ENCODE measurements around the gene RNF220.

RNF220 gene

GRCh38 chr1:44620072-44620471 lies 215.0 kb downstream of the RNF220 start:
- Mint-ChIP-seq H3K9me3 (no peaks in the 10 kb centered on the region), H3K27me3 (no peaks in the 10 kb centered on the region), H3K27ac (no peak overlapping the region), H3K4me3 (no peak overlapping the region), H3K4me1 (no peaks in the 10 kb centered on the region)
- no peak for DNase-seq
- no peak for ATAC-seq

DNA sequence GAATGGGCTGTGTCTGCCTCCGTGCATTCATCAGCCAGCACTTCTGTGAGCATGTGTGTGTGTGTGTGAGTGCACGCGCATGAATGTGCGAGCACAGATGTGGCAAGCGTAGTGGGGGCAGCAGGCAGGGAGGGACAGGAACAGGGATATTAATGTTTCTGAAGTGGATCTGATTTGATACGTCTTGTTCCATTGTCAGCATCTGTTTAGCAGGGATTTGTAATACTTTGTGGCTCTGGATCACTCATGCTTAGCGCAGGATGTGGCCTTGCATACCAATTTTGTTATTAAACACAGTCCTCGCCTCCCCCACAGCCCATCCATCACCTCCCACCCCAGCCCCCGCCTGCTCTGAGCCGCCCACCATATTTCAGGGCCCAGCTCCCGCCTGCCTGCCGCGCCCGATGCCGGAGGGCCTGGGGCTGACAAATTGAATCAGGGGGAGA lies 216.8 kb downstream of the RNF220 start:
- no peak for DNase-seq
- H3K9me3 Mint-ChIP-seq: no peaks in the 10 kb centered on the region
- no peak for ATAC-seq
- H3K27ac Mint-ChIP-seq: no peak overlapping the region
- H3K4me3 Mint-ChIP-seq: no peak overlapping the region
- H3K4me1 Mint-ChIP-seq: no peaks in the 10 kb centered on the region
- no peaks in the 10 kb centered on the region for H3K27me3 Mint-ChIP-seq

DNA sequence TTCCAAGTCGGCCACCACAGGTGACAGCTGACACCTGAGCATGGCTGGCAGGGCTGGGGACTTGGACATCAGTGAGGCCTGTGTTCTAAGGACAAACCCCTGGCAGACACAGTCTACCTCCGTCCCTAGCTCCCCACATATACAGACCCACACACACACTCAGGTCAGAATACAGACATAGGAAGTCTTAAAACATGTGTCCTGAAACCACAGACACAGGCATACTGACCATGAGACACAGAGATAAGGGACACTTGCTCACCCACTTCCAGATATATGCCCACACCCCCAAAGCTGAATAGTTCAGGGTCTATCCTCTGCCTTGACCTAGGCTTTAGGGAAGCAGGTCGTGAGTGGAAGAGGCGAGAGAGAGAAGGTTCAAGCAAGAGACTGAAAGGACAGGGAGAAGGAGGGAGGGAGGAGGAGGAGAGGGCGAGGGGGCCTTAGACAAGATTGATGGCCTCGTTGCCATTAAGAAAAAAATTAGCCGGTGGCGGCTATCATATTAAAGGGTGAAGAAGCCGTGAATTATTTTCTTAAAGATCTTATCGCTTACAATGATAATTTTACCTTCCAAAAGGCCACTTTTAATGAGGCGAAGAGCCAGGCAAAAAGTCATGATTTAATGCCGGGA lies 219.3 kb downstream of the RNF220 start:
- H3K27ac Mint-ChIP-seq: no peak overlapping the region
- no peaks in the 10 kb centered on the region for H3K4me1 Mint-ChIP-seq
- no peak for DNase-seq
- ATAC-seq: no peak
- no peaks in the 10 kb centered on the region for H3K27me3 Mint-ChIP-seq
- H3K9me3 Mint-ChIP-seq: no peaks in the 10 kb centered on the region
- no peak overlapping the region for H3K4me3 Mint-ChIP-seq

- peaks cover under 1% of the 10 kb centered on the region for H3K4me1 Mint-ChIP-seq
- peaks cover 1 to 2% of the 10 kb centered on the region in 2 donors for H3K9me3 Mint-ChIP-seq
- ATAC-seq (no peak), DNase-seq (no peak)
- no peak overlapping the region for H3K27ac Mint-ChIP-seq
- no peak overlapping the region for H3K4me3 Mint-ChIP-seq
- no peaks in the 10 kb centered on the region for H3K27me3 Mint-ChIP-seq
Measured at GRCh38 chr1:44625348-44625747, 220.3 kb downstream of the RNF220 start.

GRCh38 chr1:44628962-44629756 lies 224.1 kb downstream of the RNF220 start:
- ATAC-seq: no peak
- Mint-ChIP-seq H3K4me1 (peaks cover 31% of the 10 kb centered on the region), H3K27ac (no peak overlapping the region), H3K4me3 (no peak overlapping the region), H3K27me3 (no peaks in the 10 kb centered on the region), H3K9me3 (peaks cover 8% of the 10 kb centered on the region in 2 donors)
- DNase-seq: no peak

DNA sequence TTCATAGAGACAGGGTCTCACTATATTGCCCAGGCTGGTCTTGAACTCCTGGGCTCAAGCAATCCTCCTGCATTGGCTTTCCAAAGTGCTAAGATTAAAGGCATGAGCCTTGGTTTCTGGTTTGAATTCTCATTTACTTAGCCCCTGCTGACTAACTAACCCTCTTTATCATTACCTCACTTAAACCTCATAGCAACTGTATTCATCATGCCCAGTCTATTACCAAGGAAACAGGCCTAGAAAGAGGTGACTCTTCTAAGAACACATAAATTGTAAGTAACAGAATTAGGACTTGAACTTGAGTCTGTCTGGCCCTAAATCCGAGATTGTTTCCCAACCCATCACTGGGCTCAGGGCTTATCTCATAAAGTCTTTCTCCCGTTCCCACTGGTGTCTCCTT lies 225.1 kb downstream of the RNF220 start:
- H3K27ac Mint-ChIP-seq: peak overlapping the region in 1 of 2 donors; percentile 98

GRCh38 chr1:44631333-44631646 lies 226.2 kb downstream of the RNF220 start:
- ATAC-seq: peak; percentile 53
- Mint-ChIP-seq H3K27ac (peak overlapping the region; percentile 98 to 99), H3K4me1 (peaks cover 52% of the 10 kb centered on the region), H3K9me3 (peaks cover 8% of the 10 kb centered on the region in 2 donors), H3K27me3 (no peaks in the 10 kb centered on the region), H3K4me3 (peak overlapping the region; percentile 91 to 95)
- DNase-seq: no peak

More for the DNA sequence above, 225.1 kb downstream of the RNF220 start:
- no peaks in the 10 kb centered on the region for H3K27me3 Mint-ChIP-seq
- ATAC-seq (no peak), DNase-seq (no peak)
- H3K9me3 Mint-ChIP-seq: peaks cover 8% of the 10 kb centered on the region in 2 donors
- H3K4me1 Mint-ChIP-seq: peaks cover 41% of the 10 kb centered on the region
- peak overlapping the region; percentile 91 to 95 for H3K4me3 Mint-ChIP-seq

DNA sequence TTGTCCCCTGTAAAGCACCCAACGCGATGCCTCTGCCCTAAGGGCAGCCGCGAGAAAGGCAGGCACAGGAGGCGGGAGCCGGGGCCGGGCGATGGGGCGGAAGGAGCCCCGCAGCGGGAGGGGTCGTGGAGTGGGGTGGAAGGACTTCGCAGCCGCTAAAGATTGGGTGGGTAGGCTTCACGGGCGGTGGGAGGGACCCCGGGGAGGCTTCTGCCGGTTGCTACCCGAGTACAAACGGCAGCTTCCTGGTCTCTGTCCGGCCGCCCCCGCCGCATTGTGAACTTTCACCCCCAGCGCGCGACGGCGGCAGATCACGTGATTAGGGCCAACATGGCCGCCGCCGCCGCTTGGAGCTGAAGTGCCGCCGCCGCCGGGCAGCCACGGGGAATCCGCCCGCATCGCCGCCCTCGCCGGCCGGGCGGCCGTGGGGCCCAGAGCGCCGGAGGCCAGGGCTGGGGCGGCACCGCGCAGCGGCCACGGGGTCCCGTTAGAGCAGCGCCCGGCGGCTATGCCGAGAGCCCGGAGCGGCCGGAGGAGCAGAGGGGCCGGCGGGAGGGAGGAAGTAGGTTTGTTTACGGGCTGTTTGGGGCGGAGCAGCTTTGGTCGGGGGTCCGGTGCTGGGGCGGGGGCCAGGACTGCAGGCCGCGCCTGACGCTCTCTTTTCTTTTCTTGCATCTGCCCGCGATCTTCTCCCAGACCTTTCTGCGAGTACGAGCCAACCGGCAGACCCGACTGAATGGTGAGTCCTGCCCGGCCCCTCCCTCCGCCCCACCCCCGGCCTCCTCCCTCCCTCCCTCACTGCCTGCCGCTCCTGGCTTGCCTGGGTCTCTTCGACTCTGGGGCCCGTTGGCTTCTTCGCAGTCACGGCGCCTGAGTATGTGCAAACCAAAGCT lies 226.8 kb downstream of the RNF220 start:
- DNase-seq (peak; percentile 88 to 92), ATAC-seq (peak; percentile 87)
- Mint-ChIP-seq H3K9me3 (peaks cover 8% of the 10 kb centered on the region in 2 donors), H3K27ac (peak overlapping the region; percentile 99), H3K4me1 (peaks cover 52% of the 10 kb centered on the region), H3K27me3 (no peaks in the 10 kb centered on the region), H3K4me3 (peak overlapping the region; percentile 91 to 95)

- Mint-ChIP-seq H3K4me1 (peaks cover 52% of the 10 kb centered on the region), H3K4me3 (peak overlapping the region; percentile 91 to 95), H3K27ac (peak overlapping the region; percentile 99), H3K9me3 (peaks cover 8% of the 10 kb centered on the region in 2 donors), H3K27me3 (no peaks in the 10 kb centered on the region)
- DNase-seq (no peak), ATAC-seq (no peak)
Measured at GRCh38 chr1:44632598-44632997, 227.5 kb downstream of the RNF220 start.

DNA sequence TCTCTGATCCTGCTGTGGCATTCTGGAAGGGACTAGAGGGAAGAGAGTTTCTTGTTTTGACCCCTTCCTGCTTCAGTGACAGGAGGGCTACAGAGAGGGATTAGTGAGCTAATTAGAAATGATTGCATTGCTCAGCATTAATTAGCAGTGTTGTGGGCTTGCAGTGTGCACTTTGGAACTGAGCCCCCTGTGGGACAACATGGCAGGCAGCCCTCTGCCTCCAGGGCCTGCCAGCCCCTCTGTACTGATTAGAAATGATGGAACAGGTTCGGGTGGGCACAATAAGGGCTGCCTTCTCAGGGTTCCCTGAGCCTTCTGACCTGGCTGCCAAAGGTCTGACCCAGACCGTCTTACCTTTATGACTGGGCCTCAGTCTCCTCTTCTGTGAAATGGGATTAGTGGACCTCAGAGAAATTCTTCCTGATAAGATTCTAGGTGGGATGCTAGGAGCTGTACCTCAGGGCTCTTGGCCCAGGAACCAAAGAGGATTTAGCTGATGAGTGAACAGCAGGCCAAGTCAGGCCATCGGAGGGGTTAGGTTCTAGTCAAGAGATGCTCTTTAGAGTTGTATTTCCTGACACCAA lies 229.6 kb downstream of the RNF220 start:
- Mint-ChIP-seq H3K27ac (no peak overlapping the region), H3K27me3 (no peaks in the 10 kb centered on the region), H3K9me3 (peaks cover 8% of the 10 kb centered on the region in 2 donors), H3K4me1 (peaks cover 52% of the 10 kb centered on the region), H3K4me3 (no peak overlapping the region)
- no peak for ATAC-seq
- DNase-seq: no peak

- DNase-seq (no peak), ATAC-seq (no peak)
- H3K9me3 Mint-ChIP-seq: peaks cover 5 to 6% of the 10 kb centered on the region in 2 donors
- H3K27ac Mint-ChIP-seq: peak overlapping the region; percentile 59 to 82
- peaks cover 51% of the 10 kb centered on the region for H3K4me1 Mint-ChIP-seq
- no peaks in the 10 kb centered on the region for H3K27me3 Mint-ChIP-seq
- no peak overlapping the region for H3K4me3 Mint-ChIP-seq
Measured at GRCh38 chr1:44635439-44635838, 230.4 kb downstream of the RNF220 start.

DNA sequence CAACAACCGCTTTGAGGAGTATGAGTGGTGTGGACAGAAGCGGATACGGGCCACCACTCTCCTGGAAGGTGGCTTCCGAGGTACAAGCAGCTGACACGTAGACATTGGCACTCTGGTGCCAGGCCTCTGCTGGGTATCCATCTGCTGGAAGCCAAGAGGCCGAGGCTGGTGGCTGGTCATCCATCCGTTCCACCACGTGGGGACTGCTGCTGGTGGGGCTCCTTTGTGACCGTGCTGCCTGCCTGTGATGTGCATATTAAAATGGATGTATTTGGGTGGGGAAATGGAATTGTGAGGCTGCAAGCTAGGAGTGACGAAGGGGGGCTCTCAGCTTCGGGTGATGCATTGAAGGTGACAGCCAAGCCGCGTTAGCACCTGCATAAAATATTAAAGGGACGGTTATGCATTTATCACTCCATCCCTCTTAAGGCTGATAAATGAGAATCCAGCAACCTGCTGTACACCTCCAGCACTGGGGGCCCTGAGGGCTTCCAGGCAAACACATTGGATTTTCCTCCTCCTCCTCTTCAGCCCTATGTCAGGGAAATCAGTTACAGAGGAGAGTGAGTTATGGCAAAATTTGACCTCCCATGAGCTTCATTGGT lies 231.1 kb downstream of the RNF220 start:
- no peak for ATAC-seq
- Mint-ChIP-seq H3K9me3 (no peaks in the 10 kb centered on the region), H3K27me3 (no peaks in the 10 kb centered on the region), H3K4me1 (peaks cover 43% of the 10 kb centered on the region), H3K27ac (peak overlapping the region in 1 of 2 donors; percentile 82), H3K4me3 (no peak overlapping the region)
- no peak for DNase-seq

- H3K27ac Mint-ChIP-seq: peak overlapping the region in 1 of 2 donors; percentile 89
- no peak for DNase-seq
Measured at GRCh38 chr1:44636688-44637598, 231.9 kb downstream of the RNF220 start.

DNA sequence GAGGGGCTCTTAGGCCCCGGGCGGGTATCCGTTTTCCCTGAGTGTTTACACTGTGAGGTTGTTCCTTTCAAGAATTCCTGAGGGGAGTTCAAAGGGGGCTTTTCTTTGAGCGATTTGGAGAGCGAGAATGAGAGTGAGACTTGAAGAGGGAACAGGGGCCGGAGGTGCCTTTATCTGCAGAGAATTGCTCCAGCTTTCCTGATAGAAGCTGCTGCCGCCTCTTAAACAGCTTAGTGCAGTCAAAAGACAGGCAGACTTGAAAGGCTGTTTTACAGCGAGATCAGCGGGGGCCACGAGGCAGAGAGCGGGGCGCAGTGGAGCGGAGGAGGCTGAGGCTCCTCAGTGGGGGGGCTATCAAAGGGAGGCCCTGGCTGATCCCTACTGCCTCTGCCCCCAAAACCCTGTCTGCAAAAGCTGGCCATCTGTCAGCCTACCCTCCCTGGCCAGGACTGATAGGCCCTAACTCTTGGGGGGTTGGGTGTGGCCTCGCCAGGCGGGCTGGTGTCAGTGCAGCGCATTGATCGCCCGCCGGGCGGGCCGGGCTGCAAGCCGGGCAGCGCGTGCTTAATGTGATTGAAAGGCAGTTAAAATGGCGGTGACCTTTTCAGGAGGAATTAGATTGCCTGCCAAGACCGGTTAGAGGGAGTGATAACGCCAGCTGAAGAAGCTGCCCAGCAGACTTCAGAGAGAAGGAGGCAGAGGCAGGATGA lies 232.8 kb downstream of the RNF220 start:
- H3K27ac Mint-ChIP-seq: peak overlapping the region in 1 of 2 donors; percentile 89

More at GRCh38 chr1:44636688-44637598, 231.9 kb downstream of the RNF220 start:
- H3K27me3 Mint-ChIP-seq: no peaks in the 10 kb centered on the region
- ATAC-seq: no peak
- H3K4me3 Mint-ChIP-seq: no peak overlapping the region
- peaks cover 40% of the 10 kb centered on the region for H3K4me1 Mint-ChIP-seq
- no peaks in the 10 kb centered on the region for H3K9me3 Mint-ChIP-seq

More for the DNA sequence above, 232.8 kb downstream of the RNF220 start:
- H3K9me3 Mint-ChIP-seq: no peaks in the 10 kb centered on the region
- H3K4me1 Mint-ChIP-seq: peaks cover 34% of the 10 kb centered on the region
- ATAC-seq: no peak
- no peak overlapping the region for H3K4me3 Mint-ChIP-seq
- DNase-seq: no peak
- H3K27me3 Mint-ChIP-seq: no peaks in the 10 kb centered on the region

All from stimulated activated naive CD8-positive, alpha-beta T cell treated with anti-CD3 and anti-CD28 coated beads, Interleukin-15, amount 100 ng/mL, for 72 hours (primary cell).